ENCODE results near the gene HEATR5A.
A peak's percentile ranks its signal among the peaks of the same experiment; 100 is the strongest.
"Not testable (repeated sequence)": the region's sequence is repeated elsewhere in the genome, so short reads cannot be mapped to it uniquely, and the experiment has no call there.

HEATR5A gene

GRCh38 chr14:31280132-31280870, 140.0 kb downstream of the HEATR5A start:
- no peak for TF ChIP-seq CTCF (IDR thresholded peaks at IDR 0.05; ENCODE audit: control insufficient read depth, insufficient read depth, low read depth, low read length, missing control alignments)
- no peak overlapping the region for H3K4me3 ChIP-seq (ENCODE audit: control insufficient read depth, low read depth, low read length)
- no peak for DNase-seq (ENCODE audit: low read depth)

- no peak for TF ChIP-seq CTCF (IDR thresholded peaks at IDR 0.05; ENCODE audit: control insufficient read depth, insufficient read depth, low read depth, low read length, missing control alignments)
- DNase-seq (ENCODE audit: low read depth), result no peak
- no peak overlapping the region for H3K4me3 ChIP-seq (ENCODE audit: control insufficient read depth, low read depth, low read length)
Measured at GRCh38 chr14:31278883-31279282, 141.5 kb downstream of the HEATR5A start.

DNA sequence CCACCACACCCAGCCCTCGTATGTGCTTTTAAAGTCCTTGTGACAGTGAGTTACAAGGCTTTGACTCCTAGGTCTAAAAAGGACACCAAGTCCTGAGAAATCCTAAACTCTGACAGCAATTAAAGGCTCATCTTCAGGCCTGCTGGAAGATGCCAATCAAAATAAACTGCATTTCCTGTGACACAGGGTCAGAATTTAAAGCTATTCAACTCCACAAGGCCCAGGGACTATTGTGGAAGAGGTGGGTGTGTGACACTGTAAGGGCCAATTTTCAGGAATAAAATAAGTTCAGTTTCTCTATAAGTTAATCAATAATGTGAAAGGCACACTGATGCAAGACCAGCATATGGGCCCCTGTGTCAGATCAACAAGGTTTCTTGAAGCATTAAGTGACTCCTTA, 143.3 kb downstream of the HEATR5A start:
- no peak for TF ChIP-seq CTCF (IDR thresholded peaks at IDR 0.05; ENCODE audit: control insufficient read depth, insufficient read depth, low read depth, low read length, missing control alignments)
- DNase-seq (ENCODE audit: low read depth), result no peak
- H3K4me3 ChIP-seq (ENCODE audit: control insufficient read depth, low read depth, low read length), result no peak overlapping the region

DNA sequence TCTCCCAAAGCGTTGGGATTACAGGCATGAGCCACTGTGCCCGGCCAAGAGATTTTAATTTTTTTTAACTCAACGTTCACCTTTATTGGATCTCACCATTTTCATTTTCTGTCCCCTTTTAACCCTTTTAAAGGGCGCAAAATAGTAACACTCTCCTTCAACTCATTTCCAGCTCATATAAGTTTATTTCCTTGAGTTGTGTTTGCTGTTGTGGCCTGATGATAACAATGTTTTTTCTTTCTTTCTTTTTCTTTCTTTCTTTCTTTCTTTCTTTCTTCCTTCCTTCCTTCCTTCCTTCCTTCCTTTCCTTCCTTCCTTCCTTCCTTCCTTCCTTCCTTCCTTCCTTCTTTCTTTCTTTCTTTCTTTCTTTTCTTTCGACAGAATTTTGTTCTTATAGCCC, 143.9 kb downstream of the HEATR5A start:
- H3K4me3 ChIP-seq (ENCODE audit: control insufficient read depth, low read depth, low read length); DNase-seq (ENCODE audit: low read depth): not testable (repeated sequence)

DNA sequence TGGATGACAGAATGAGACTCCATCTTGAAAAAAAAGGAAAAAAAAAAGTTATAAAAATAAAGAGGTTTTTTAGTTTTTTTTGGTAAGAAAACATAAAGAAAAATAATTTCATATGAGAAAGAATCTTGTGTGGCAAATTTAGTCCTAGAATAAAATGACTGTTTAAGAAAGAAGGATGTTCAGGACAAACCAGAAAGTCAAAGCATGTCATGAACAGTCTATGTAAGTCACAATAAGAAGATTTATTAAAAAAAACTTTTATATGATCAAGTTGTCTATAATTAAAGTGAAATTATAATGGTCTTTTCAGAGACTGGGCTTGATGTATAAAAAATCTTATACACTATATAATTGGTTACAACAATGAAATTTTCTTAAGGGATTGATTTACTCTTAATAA, 144.6 kb downstream of the HEATR5A start:
- DNase-seq (ENCODE audit: low read depth), result no peak
- no peak overlapping the region for H3K4me3 ChIP-seq (ENCODE audit: control insufficient read depth, low read depth, low read length)
- TF ChIP-seq CTCF (IDR thresholded peaks at IDR 0.05; ENCODE audit: control insufficient read depth, insufficient read depth, low read depth, low read length, missing control alignments), result no peak

DNA sequence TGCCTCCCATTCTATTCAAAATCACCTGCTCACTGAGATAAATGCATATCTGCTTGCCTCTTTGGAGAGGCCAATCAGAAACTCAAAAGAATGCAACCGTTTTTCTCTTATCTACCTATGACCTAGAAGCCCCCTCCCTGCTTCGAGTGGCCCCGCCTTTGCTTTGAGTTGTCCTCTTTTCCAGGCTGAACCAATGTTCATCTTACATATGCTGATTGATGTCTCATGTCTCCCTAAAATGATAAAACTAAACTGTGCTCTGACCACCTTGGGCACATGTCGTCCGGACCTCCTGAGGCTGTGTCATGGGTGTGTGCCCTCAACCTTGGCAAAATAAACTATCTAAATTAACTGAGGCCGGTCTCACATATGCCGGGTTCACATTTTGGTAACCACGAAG, 148.7 kb downstream of the HEATR5A start:
- DNase-seq (ENCODE audit: low read depth), result no peak
- no peak overlapping the region for H3K4me3 ChIP-seq (ENCODE audit: control insufficient read depth, low read depth, low read length)
- no peak for TF ChIP-seq CTCF (IDR thresholded peaks at IDR 0.05; ENCODE audit: control insufficient read depth, insufficient read depth, low read depth, low read length, missing control alignments)

GRCh38 chr14:31270196-31270772, 150.1 kb downstream of the HEATR5A start:
- TF ChIP-seq CTCF (IDR thresholded peaks at IDR 0.05; ENCODE audit: control insufficient read depth, insufficient read depth, low read depth, low read length, missing control alignments), result peak; percentile 28
- no peak for DNase-seq (ENCODE audit: low read depth)
- no peak overlapping the region for H3K4me3 ChIP-seq (ENCODE audit: control insufficient read depth, low read depth, low read length)
